Mucosa of descending colon (tissue), 3 donors: ENCODE results near the gene STPG4. TPM values are rescaled to one million over a fixed set of nuclear protein-coding genes. Genes with fewer than 3 reads are reported as not detected.
A peak's percentile ranks its signal among the peaks of the same experiment; 100 is the strongest.

ENCODE experiments used
- ATAC-seq: fragments of 200-7000 bp; cut with Tn5 transposase; one replicate; pipeline ENCODE4 v1.9.1; 2020; ENCODE audit warnings: mild to moderate bottlenecking, moderate library complexity
- DNase-seq, 3 donors: peaks; one replicate each; pipeline ENCODE4 v3.0.0-alpha.2; 2020
- H3K36me3 ChIP-seq: fragments of 200-600 bp; one replicate; pipeline ENCODE4 v1.8.0; 2021; ENCODE audit warnings: low read depth, mild to moderate bottlenecking
- H3K4me1 ChIP-seq: fragments of 200-600 bp; one replicate; pipeline ENCODE4 v1.8.0; 2021; ENCODE audit warnings: low read depth, mild to moderate bottlenecking
- H3K4me3 ChIP-seq: fragments of 200-600 bp; one replicate; pipeline ENCODE4 v1.8.0; 2021; ENCODE audit warnings: mild to moderate bottlenecking
- H3K9me3 ChIP-seq: fragments of 200-600 bp; one replicate; pipeline ENCODE4 v1.8.0; 2021; ENCODE audit warnings: mild to moderate bottlenecking
- intact Hi-C, 2 donors: fragments of 100-400 bp; cut with DNase I in 1 of 2; cut with micrococcal nuclease in 1 of 2; formaldehyde crosslinking; loops; one replicate each; pipeline versions ENCODE4 v1.11.0 to v1.11.1; 2022; cut with DNase I, micrococcal nuclease
- total RNA-seq, 3 donors: library from RNA; stranded (reverse); fragmentation: NEBNext Ultra II Directional in 2 of 3; extraction: Animal tissue kit (Norgen Biotek cat#: 25700) in 2 of 3; gene quantifications; one replicate each; pipeline versions ENCODE4 v1.2.1 to v1.2.4, GENCODE V29; 2021 to 2023
- TF ChIP-seq, protein P1 (sequence below): fragments of 200-600 bp; IDR thresholded peaks from one replicate; pipeline ENCODE4 v1.8.0; 2022; ENCODE audit warnings: antibody characterized with exemption, mild to moderate bottlenecking
- donor health status: DM: no; HTN: no; CAD: no; lungs with moderate emphysema.
- donor health status: DM: no; HTN: no; CAD: no.
- donor health status: DM: no; HTN: yes; CAD: no.

Gene STPG4
- total RNA-seq, 3 donors from 2014 or later = 0.46 to 0.63 TPM; not detected in 1

DNA sequence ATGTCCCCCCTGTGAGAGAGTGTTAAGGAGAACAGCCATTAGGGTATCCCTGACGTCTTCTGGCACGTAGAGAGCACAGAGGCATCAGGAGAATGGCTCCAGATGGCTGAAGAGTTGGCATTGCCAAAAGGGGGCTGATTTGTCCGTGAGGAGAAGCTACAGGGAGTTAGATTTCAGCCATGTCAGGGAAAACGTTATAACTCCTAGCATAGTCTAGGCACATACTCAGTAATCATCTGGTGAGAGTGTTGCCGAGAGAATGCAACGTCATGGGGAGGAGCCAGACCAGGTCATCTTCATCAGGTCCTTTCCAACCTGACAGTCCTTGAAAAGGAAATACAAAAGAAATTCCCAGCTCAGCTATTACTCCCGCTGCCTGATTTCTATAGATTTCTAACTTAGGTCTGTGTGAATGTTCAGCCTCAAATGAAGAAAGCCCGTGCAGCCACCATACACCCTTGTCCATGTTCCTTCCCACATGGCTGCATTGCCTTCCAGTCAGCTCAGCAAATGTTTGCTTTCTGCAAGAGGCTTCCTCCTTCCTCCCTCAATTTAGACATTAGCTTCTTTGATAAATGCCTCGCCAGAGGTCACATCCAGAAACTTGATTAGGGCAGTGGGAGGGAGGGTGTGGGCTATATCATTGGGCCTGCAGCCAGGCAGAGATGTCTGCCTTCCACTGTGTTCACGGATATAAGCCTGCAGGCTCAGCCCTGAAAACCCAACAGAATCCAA is 93.0 kb downstream of the STPG4 start:
- intact Hi-C loops = no loop called here
- ATAC-seq (no peak), DNase-seq (no peak)
- H3K36me3 ChIP-seq = no peaks in the 10 kb centered on the region
- H3K9me3 ChIP-seq = no peaks in the 10 kb centered on the region
- H3K4me3 ChIP-seq = no peak overlapping the region
- H3K4me1 ChIP-seq = peaks cover 30% of the 10 kb centered on the region
- TF ChIP-seq, protein P1, sequence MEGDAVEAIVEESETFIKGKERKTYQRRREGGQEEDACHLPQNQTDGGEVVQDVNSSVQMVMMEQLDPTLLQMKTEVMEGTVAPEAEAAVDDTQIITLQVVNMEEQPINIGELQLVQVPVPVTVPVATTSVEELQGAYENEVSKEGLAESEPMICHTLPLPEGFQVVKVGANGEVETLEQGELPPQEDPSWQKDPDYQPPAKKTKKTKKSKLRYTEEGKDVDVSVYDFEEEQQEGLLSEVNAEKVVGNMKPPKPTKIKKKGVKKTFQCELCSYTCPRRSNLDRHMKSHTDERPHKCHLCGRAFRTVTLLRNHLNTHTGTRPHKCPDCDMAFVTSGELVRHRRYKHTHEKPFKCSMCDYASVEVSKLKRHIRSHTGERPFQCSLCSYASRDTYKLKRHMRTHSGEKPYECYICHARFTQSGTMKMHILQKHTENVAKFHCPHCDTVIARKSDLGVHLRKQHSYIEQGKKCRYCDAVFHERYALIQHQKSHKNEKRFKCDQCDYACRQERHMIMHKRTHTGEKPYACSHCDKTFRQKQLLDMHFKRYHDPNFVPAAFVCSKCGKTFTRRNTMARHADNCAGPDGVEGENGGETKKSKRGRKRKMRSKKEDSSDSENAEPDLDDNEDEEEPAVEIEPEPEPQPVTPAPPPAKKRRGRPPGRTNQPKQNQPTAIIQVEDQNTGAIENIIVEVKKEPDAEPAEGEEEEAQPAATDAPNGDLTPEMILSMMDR = no peak

DNA sequence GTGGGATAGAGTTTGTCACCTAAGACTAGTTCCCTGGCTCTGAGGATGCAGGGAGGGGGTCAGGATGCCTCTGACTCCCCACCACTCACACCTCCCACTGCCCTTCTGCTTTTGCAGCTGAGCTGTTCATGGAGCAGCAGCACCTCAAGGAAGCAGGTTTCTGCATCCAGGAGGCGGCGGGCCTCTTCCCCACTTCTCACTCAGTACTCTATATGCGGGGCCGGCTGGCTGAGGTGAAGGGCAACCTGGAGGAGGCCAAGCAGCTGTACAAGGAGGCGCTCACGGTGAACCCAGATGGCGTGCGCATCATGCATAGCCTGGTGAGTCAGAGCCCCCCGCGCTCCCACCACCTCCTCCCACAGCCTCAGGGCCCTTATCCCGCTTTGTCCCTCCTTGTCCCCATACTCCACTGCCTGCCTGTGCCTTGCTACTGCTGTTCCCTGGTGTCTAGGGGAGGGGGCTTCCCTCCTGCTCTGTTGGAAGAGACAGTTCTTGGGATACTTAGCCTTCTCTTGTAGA is 94.4 kb downstream of the STPG4 start:
- Histone ChIP-seq H3K4me3 (no peak overlapping the region), H3K36me3 (no peaks in the 10 kb centered on the region), H3K4me1 (peaks cover 28% of the 10 kb centered on the region), H3K9me3 (no peaks in the 10 kb centered on the region)
- no peak for DNase-seq
- no peak for ATAC-seq
- intact Hi-C loops = no loop called here
- TF ChIP-seq, protein P1 = no peak

DNA sequence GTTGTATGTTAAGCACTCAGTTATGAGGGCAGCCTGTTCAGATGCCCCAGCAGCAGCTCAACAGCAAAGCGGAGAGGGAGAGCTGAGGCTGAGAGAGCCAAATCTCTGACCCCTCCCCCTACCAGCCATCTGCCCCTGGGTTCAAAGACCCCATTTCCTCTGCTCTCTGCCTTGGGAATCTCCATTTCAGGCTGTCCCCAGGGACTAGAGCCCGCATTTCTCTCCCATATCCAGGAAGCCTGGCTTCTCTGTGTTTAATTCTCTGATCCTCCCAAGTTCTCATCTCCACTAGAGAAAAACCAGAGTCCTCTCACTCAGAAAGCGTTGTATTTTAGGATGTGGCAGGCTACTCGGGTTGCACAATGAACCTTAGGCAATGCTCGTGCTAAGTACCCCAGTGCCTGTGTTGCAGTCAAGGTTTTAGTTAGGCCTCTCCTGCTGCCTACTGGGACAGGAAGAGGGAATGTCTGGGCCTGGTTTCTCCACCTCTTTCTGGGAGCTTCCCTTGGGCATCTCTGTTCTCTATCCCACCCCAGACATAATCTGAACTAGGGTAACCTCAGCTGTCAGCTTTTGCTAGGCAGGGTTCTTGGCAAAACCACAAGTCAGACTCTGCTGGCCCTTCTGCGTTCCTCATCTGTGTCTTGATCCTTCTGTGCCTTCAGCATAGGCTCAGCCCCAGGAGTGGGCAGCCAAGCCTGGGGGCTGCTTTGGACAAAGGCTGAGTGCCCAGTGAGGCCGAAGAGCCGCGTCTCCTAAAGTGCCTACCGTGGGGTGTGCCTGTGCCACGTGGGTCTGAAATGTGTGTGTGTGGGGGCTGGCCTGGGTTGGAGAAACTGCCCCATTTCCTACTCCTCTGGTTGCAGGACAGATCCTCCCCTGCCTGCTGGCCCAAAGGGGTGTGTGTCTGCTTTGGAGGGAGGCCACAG is 96.8 kb downstream of the STPG4 start:
- Histone ChIP-seq H3K4me1 (peaks cover 21% of the 10 kb centered on the region), H3K36me3 (no peaks in the 10 kb centered on the region), H3K4me3 (no peak overlapping the region), H3K9me3 (no peaks in the 10 kb centered on the region)
- ATAC-seq (peak; percentile 46), DNase-seq (peak in 1 of 3 donors; percentile 35)
- intact Hi-C loops = no loop called here
- TF ChIP-seq, protein P1 = no peak

DNA sequence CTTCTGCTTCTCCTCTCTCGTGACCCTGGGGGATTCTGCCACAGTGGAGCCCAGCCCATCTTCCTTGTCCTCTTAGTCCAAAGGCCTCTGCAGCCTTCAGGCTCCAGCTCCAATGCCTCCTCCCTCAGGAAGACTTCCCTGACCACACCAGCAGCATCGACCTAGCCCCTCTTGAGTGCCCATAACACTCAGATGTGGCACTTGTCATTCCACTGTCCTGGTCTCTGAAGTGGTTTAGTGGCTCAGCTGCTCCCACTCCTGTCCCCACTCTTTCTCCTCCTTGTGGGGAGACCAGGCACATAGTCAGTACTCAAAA is 97.5 kb downstream of the STPG4 start:
- no peaks in the 10 kb centered on the region for H3K36me3 ChIP-seq
- no peak for ATAC-seq
- intact Hi-C loops = no loop called here

More for the DNA sequence above, 97.5 kb downstream of the STPG4 start:
- peaks cover 20% of the 10 kb centered on the region for H3K4me1 ChIP-seq
- TF ChIP-seq, protein P1 = no peak
- no peaks in the 10 kb centered on the region for H3K9me3 ChIP-seq
- peak in 1 of 3 donors; percentile 64 for DNase-seq
- no peak overlapping the region for H3K4me3 ChIP-seq
